Lower leg skin (tissue), 3 donors: ENCODE data around the gene MRPL54.

ENCODE experiments used
- POLR2A ChIP-seq, 2 donors: fragments of 450-650 bp; IDR thresholded peaks; one replicate each; pipeline ENCODE4 v1.6.1; 2016 to 2017; ENCODE audit warnings: antibody characterized with exemption in 2 of 2, mild to moderate bottlenecking in 1 of 2, moderate library complexity in 1 of 2
- TF ChIP-seq, protein P1 (sequence below), 3 donors: fragments of 450-650 bp; IDR thresholded peaks; one replicate each; pipeline ENCODE4 v1.5.1; 2016; ENCODE audit warnings: antibody characterized with exemption in 3 of 3, mild to moderate bottlenecking in 3 of 3, moderate library complexity in 2 of 3

DNA sequence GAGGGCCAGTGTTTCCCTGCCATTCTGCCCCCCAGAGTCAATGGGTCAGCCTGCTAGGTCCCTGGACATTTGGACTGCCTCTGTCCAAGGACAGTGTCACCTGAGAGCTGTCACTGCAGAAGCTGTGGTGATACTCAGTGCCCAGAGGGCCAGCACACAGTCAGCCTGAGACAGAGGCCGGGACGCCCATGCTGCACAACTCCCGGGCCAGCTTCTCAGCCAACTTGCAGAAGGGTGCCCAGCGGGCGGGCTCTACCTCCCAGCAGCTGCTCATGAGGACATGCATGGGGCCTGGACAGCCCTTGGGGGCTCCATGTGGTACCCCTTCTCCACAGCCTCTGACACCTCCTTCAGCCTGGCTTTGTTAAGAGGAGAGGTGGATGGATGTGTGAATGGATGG lies 13.3 kb downstream of the MRPL54 start:
- TF ChIP-seq, protein P1, sequence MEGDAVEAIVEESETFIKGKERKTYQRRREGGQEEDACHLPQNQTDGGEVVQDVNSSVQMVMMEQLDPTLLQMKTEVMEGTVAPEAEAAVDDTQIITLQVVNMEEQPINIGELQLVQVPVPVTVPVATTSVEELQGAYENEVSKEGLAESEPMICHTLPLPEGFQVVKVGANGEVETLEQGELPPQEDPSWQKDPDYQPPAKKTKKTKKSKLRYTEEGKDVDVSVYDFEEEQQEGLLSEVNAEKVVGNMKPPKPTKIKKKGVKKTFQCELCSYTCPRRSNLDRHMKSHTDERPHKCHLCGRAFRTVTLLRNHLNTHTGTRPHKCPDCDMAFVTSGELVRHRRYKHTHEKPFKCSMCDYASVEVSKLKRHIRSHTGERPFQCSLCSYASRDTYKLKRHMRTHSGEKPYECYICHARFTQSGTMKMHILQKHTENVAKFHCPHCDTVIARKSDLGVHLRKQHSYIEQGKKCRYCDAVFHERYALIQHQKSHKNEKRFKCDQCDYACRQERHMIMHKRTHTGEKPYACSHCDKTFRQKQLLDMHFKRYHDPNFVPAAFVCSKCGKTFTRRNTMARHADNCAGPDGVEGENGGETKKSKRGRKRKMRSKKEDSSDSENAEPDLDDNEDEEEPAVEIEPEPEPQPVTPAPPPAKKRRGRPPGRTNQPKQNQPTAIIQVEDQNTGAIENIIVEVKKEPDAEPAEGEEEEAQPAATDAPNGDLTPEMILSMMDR (IDR thresholded peaks at IDR 0.05) = no peak
- TF ChIP-seq POLR2A (IDR thresholded peaks at IDR 0.05) = no peak
